ENCODE results near the gene LBHD2.
"Not testable (repeated sequence)": the region's sequence is repeated elsewhere in the genome, so short reads cannot be mapped to it uniquely, and the experiment has no call there.

LBHD2 gene

GRCh38 chr14:103107941-103108748 is 24.1 kb downstream of the LBHD2 start:
- Mint-ChIP-seq H3K9me3 (no peaks in the 10 kb centered on the region), H3K27ac (no peak overlapping the region), H3K36me3 (ENCODE audit: insufficient read depth) (no peaks in the 10 kb centered on the region), H3K4me1 (ENCODE audit: low read depth in 2 of 2) (peaks cover 9% of the 10 kb centered on the region in 2 donors), H3K4me3 (no peak overlapping the region), H3K27me3 (peaks cover 24 to 64% of the 10 kb centered on the region in 2 donors)
- ATAC-seq (replicated peaks), result no peak
- DNase-seq, result no peak

GRCh38 chr14:103108749-103109207 is 24.8 kb downstream of the LBHD2 start:
- Mint-ChIP-seq H3K4me3 (no peak overlapping the region), H3K27me3 (peaks cover 19 to 57% of the 10 kb centered on the region in 2 donors), H3K4me1 (ENCODE audit: low read depth in 2 of 2) (peaks cover 6 to 9% of the 10 kb centered on the region in 2 donors), H3K36me3 (ENCODE audit: insufficient read depth) (no peaks in the 10 kb centered on the region), H3K9me3 (no peaks in the 10 kb centered on the region), H3K27ac (no peak overlapping the region)
- DNase-seq, result no peak
- no peak for ATAC-seq (replicated peaks)

- Mint-ChIP-seq H3K4me1 (ENCODE audit: low read depth in 2 of 2) (peaks cover 6 to 10% of the 10 kb centered on the region in 2 donors), H3K27me3 (peaks cover 17 to 53% of the 10 kb centered on the region in 2 donors), H3K4me3 (no peak overlapping the region), H3K9me3 (no peaks in the 10 kb centered on the region), H3K36me3 (ENCODE audit: insufficient read depth) (no peaks in the 10 kb centered on the region), H3K27ac (no peak overlapping the region)
- ATAC-seq (replicated peaks) (no peak), DNase-seq (no peak)
These were observed 25.8 kb downstream of the LBHD2 start for GRCh38 chr14:103109535-103110441.

GRCh38 chr14:103110681-103111231 is 26.7 kb downstream of the LBHD2 start:
- DNase-seq, result no peak
- H3K27ac Mint-ChIP-seq, result no peak overlapping the region
- no peaks in the 10 kb centered on the region for H3K9me3 Mint-ChIP-seq

GRCh38 chr14:103111232-103111868 is 27.3 kb downstream of the LBHD2 start:
- no peak overlapping the region for H3K27ac Mint-ChIP-seq
- DNase-seq, result no peak
- no peak overlapping the region for H3K4me3 Mint-ChIP-seq
- H3K4me1 Mint-ChIP-seq (ENCODE audit: low read depth in 2 of 2), result peaks cover 6% of the 10 kb centered on the region in 2 donors
- H3K27me3 Mint-ChIP-seq, result peaks cover 8 to 38% of the 10 kb centered on the region in 2 donors
- ATAC-seq (replicated peaks), result no peak
- no peaks in the 10 kb centered on the region for H3K36me3 Mint-ChIP-seq (ENCODE audit: insufficient read depth)
- H3K9me3 Mint-ChIP-seq, result no peaks in the 10 kb centered on the region

More at GRCh38 chr14:103110681-103111231, 26.7 kb downstream of the LBHD2 start:
- Mint-ChIP-seq H3K4me1 (ENCODE audit: low read depth in 2 of 2) (peaks cover 4 to 6% of the 10 kb centered on the region in 2 donors), H3K27me3 (peaks cover 8 to 43% of the 10 kb centered on the region in 2 donors), H3K4me3 (no peak overlapping the region), H3K36me3 (ENCODE audit: insufficient read depth) (no peaks in the 10 kb centered on the region)
- ATAC-seq (replicated peaks), result no peak

- DNase-seq, result no peak
- Mint-ChIP-seq H3K4me3 (no peak overlapping the region), H3K4me1 (ENCODE audit: low read depth in 2 of 2) (peaks cover 6% of the 10 kb centered on the region in 2 donors), H3K9me3 (no peaks in the 10 kb centered on the region), H3K36me3 (ENCODE audit: insufficient read depth) (no peaks in the 10 kb centered on the region), H3K27ac (peak overlapping the region in 1 of 2 donors; percentile 57), H3K27me3 (peaks cover 8 to 27% of the 10 kb centered on the region in 2 donors)
- no peak for ATAC-seq (replicated peaks)
These were observed 28.6 kb downstream of the LBHD2 start for GRCh38 chr14:103112400-103113243.

- no peak overlapping the region for H3K4me3 Mint-ChIP-seq
- DNase-seq, result no peak
- H3K9me3 Mint-ChIP-seq, result no peaks in the 10 kb centered on the region
- H3K4me1 Mint-ChIP-seq (ENCODE audit: low read depth in 2 of 2), result peaks cover 6% of the 10 kb centered on the region in 2 donors
- H3K27me3 Mint-ChIP-seq, result peaks cover 8 to 27% of the 10 kb centered on the region in 2 donors
- no peaks in the 10 kb centered on the region for H3K36me3 Mint-ChIP-seq (ENCODE audit: insufficient read depth)
- no peak overlapping the region for H3K27ac Mint-ChIP-seq
- ATAC-seq (replicated peaks), result no peak
These were observed 29.3 kb downstream of the LBHD2 start for GRCh38 chr14:103113303-103113702.

- no peaks in the 10 kb centered on the region for H3K9me3 Mint-ChIP-seq
- no peak for ATAC-seq (replicated peaks)
- peaks cover 8 to 27% of the 10 kb centered on the region in 2 donors for H3K27me3 Mint-ChIP-seq
- peaks cover 6% of the 10 kb centered on the region in 2 donors for H3K4me1 Mint-ChIP-seq (ENCODE audit: low read depth in 2 of 2)
- H3K4me3 Mint-ChIP-seq, result no peak overlapping the region
- no peak overlapping the region for H3K27ac Mint-ChIP-seq
- DNase-seq, result no peak
- no peaks in the 10 kb centered on the region for H3K36me3 Mint-ChIP-seq (ENCODE audit: insufficient read depth)
These were observed 29.8 kb downstream of the LBHD2 start for GRCh38 chr14:103113774-103114173.

GRCh38 chr14:103115086-103115679 is 31.2 kb downstream of the LBHD2 start:
- H3K9me3 Mint-ChIP-seq; DNase-seq; ATAC-seq (replicated peaks); H3K4me1 Mint-ChIP-seq (ENCODE audit: low read depth in 2 of 2); H3K36me3 Mint-ChIP-seq (ENCODE audit: insufficient read depth): not testable (repeated sequence)
- Mint-ChIP-seq H3K27me3 (peaks cover 13 to 27% of the 10 kb centered on the region in 2 donors), H3K27ac (peak overlapping the region; percentile 11 to 75), H3K4me3 (peak overlapping the region; percentile 46 to 69)

GRCh38 chr14:103115845-103116572 is 32.0 kb downstream of the LBHD2 start:
- Mint-ChIP-seq H3K36me3 (ENCODE audit: insufficient read depth) (no peaks in the 10 kb centered on the region), H3K9me3 (no peaks in the 10 kb centered on the region), H3K27ac (peak overlapping the region in 1 of 2 donors; percentile 75), H3K27me3 (peaks cover 15 to 27% of the 10 kb centered on the region in 2 donors), H3K4me1 (ENCODE audit: low read depth in 2 of 2) (peaks cover 6% of the 10 kb centered on the region in 2 donors), H3K4me3 (no peak overlapping the region)
- no peak for ATAC-seq (replicated peaks)
- DNase-seq, result no peak

- H3K4me1 Mint-ChIP-seq (ENCODE audit: low read depth in 2 of 2), result peaks cover 6% of the 10 kb centered on the region in 2 donors
- no peak for DNase-seq
- no peak overlapping the region for H3K27ac Mint-ChIP-seq
- H3K4me3 Mint-ChIP-seq, result no peak overlapping the region
- no peak for ATAC-seq (replicated peaks)
- peaks cover 3% of the 10 kb centered on the region for H3K36me3 Mint-ChIP-seq (ENCODE audit: insufficient read depth)
- peaks cover 14 to 27% of the 10 kb centered on the region in 2 donors for H3K27me3 Mint-ChIP-seq
- H3K9me3 Mint-ChIP-seq, result no peaks in the 10 kb centered on the region
These were observed 32.6 kb downstream of the LBHD2 start for GRCh38 chr14:103116636-103117035.

All from effector memory CD8-positive, alpha-beta T cell (primary cell).